K562 (cell line): ENCODE measurements around the gene MAGT1. TPM values are rescaled to one million over a fixed set of nuclear protein-coding genes. Genes with fewer than 3 reads are reported as not detected.

Experiments
- ATF7 ChIP-seq: fragments of 450-650 bp; IDR thresholded peaks from 2 replicates; pipeline ENCODE4 v1.7.1; 2014; ENCODE audit warnings: mild to moderate bottlenecking, moderate library complexity
- CLOCK ChIP-seq: fragments of 250-450 bp; sonication (Bioruptor Pico); IDR thresholded peaks from 2 replicates; pipeline ENCODE4 v1.4.0; 2020; ENCODE audit warnings: mild to moderate bottlenecking, moderate library complexity, borderline replicate concordance
- CREB1 ChIP-seq, 2 experiments: sonication (generic) in 1 of 2; formaldehyde crosslinking in 1 of 2; IDR thresholded peaks; 2 replicates each; pipeline versions ENCODE4 v1.6.1 to v1.8.0; 2012 to 2022; ENCODE audit warnings: inconsistent platforms in 1 of 2, mild to moderate bottlenecking in 1 of 2, missing genetic modification reagents in 1 of 2, moderate library complexity in 1 of 2
- CREB3 ChIP-seq: fragments of 450-650 bp; conservative IDR thresholded peaks from 2 replicates; pipeline ENCODE4 v1.6.1; 2016; ENCODE audit warnings: missing genetic modification characterization, low read depth, mild to moderate bottlenecking, missing compliant biosample characterization, moderate library complexity
- E2F5 ChIP-seq: sonication (generic); formaldehyde crosslinking; IDR thresholded peaks from 2 replicates; pipeline ENCODE4 v1.8.0; 2022; ENCODE audit warnings: mild to moderate bottlenecking, missing genetic modification reagents
- E2F8 ChIP-seq: fragments of 450-650 bp; IDR thresholded peaks from 2 replicates; pipeline ENCODE4 v1.7.1; 2018; ENCODE audit warnings: mild to moderate bottlenecking, low read depth; ENCODE audit not compliant: partially characterized antibody
- FOXP1 ChIP-seq: sonication (generic); formaldehyde crosslinking; IDR thresholded peaks from 2 replicates; pipeline ENCODE4 v1.8.0; 2022; ENCODE audit warnings: mild to moderate bottlenecking, missing genetic modification reagents
- HDAC2 ChIP-seq: fragments of 450-650 bp; IDR thresholded peaks from 2 replicates; pipeline ENCODE4 v1.6.1; 2016; ENCODE audit warnings: mild to moderate bottlenecking
- MEF2A ChIP-seq: IDR thresholded peaks from 2 replicates; pipeline ENCODE4 v1.6.1; 2011; ENCODE audit warnings: low read depth, mild to moderate bottlenecking, low read length, moderate library complexity; ENCODE audit not compliant: control insufficient read depth
- SMARCA4 ChIP-seq: fragments of 450-650 bp; IDR thresholded peaks from 2 replicates; pipeline ENCODE4 v1.6.1; 2016
- SUPT5H ChIP-seq: fragments of 450-650 bp; IDR thresholded peaks from 2 replicates; pipeline ENCODE4 v1.6.1; 2016
- TFAM ChIP-seq: fragments of 250-450 bp; sonication (Bioruptor Pico); conservative IDR thresholded peaks from 2 replicates; pipeline ENCODE4 v1.5.0; 2021; ENCODE audit warnings: mild to moderate bottlenecking, moderate library complexity
- ZBTB9 ChIP-seq: fragments of 450-650 bp; formaldehyde crosslinking; IDR thresholded peaks from 2 replicates; pipeline ENCODE4 v1.4.0; 2020; ENCODE audit warnings: mild to moderate bottlenecking, moderate library complexity
- ZNF75A ChIP-seq: fragments of 450-650 bp; formaldehyde crosslinking; IDR thresholded peaks from 2 replicates; pipeline ENCODE4 v1.4.0; 2020; ENCODE audit warnings: mild to moderate bottlenecking
- polyA plus RNA-seq, 8 experiments: library from polyadenylated mRNA; depleted of rRNA in 4 of 8; stranded (reverse) in 5 of 8; unstranded in 3 of 8; fragments of >200 nt; fragmentation: Nextera tagmentation in 2 of 8; fragmentation: Illumina TruSeq in 1 of 8; extraction: Ambion mirVana in 2 of 8; extraction: Trizol in 1 of 8; gene quantifications; 2 replicates each; pipeline versions ENCODE4 v1.2.1 to v1.2.3, GENCODE V29; 2011 to 2014; ENCODE audit warnings: inconsistent platforms in 1 of 8, missing spikeins in 1 of 8
- total RNA-seq, 7 experiments: library from RNA; depleted of rRNA in 6 of 7; stranded (reverse); fragments of >200 nt in 6 of 7; fragmentation: Illumina TruSeq in 2 of 7; extraction: Trizol in 2 of 7; gene quantifications; 2 replicates each; pipeline versions ENCODE4 v1.2.1 to v1.2.3, GENCODE V29; 2011 to 2021; ENCODE audit warnings: low replicate concordance in 1 of 7

The MAGT1 gene
- total and polyA plus RNA-seq, 9 of the 15 experiments (the other 6 are each of a cell fraction or from before 2014, with no cell fraction given): 15.5 to 46.2 (median 28.8) TPM

GRCh38 chrX:77899081-77899828 lies 4.0 kb upstream of the MAGT1 start, which contains the start of gene COX7B (continued):
- TF ChIP-seq ZBTB9 (CRISPR knock-in tag) (no peak), HDAC2 (0 out of 2 replicates have a peak, but pooled peaks have one; percentile 15), ZNF75A (CRISPR knock-in tag) (no peak), E2F8 (peak; percentile 89), MEF2A (no peak), ATF7 (peak; percentile 95), TFAM (CRISPR knock-in tag) (no peak), FOXP1 (CRISPR knock-in tag) (no peak), CREB3 (tag) (no peak), SMARCA4 (no peak), E2F5 (no peak), SUPT5H (peak; percentile 89), CLOCK (CRISPR knock-in tag) (no peak), CREB1 (IDR thresholded peaks at IDR 0.05) (peak; percentile 87), CREB1 (CRISPR knock-in tag; IDR thresholded peaks at IDR 0.05) (peak; percentile 69)
